Naive thymus-derived CD4-positive, alpha-beta T cell (primary cell): ENCODE results near the gene EPRS1. TPM values are rescaled to one million over a fixed set of nuclear protein-coding genes. Genes with fewer than 3 reads are reported as not detected.

ENCODE experiments used
- ATAC-seq: fragments of 150-1000 bp; cut with Tn5 transposase; 2 replicates; pipeline ENCODE4 v1.10.0; 2021; ENCODE audit warnings: mild to moderate bottlenecking, moderate library complexity
- CTCF ChIA-PET: fragments of 350-600 bp; sonication (Branson Sonifier 250); formaldehyde crosslinking; loops from one replicate; lab custom pipeline; 2021; ENCODE audit warnings: antibody characterized with exemption; lab: Charles Lee
- POLR2A ChIA-PET: fragments of 350-600 bp; sonication (Branson Sonifier 250); formaldehyde crosslinking; loops from one replicate; lab custom pipeline; 2021; ENCODE audit warnings: antibody characterized with exemption, inconsistent platforms; lab: Charles Lee
- DNase-seq, 9 donors: peaks; one replicate each; pipeline versions ENCODE4 v3.0.0 to v3.0.0-alpha.2; 2020 to 2022; ENCODE audit warnings: mixed read lengths in 1 of 9
- H3K27ac ChIP-seq: one replicate; pipeline ENCODE4 v1.7.0; 2013; ENCODE audit warnings: mild to moderate bottlenecking, low read depth, low read length, moderate library complexity
- H3K27me3 ChIP-seq, 2 donors: one replicate each; pipeline ENCODE4 v1.7.0; 2013; ENCODE audit warnings: low read length in 2 of 2, mild to moderate bottlenecking in 2 of 2, moderate library complexity in 2 of 2; ENCODE audit not compliant: control insufficient read depth in 2 of 2, insufficient read depth in 2 of 2
- H3K36me3 ChIP-seq, 3 experiments: 1 replicate in 2 of 3; 2 replicates in 1 of 3; pipeline ENCODE4 v1.7.0; 2013; ENCODE audit warnings: low read length in 3 of 3, mild to moderate bottlenecking in 3 of 3, moderate library complexity in 1 of 3; ENCODE audit not compliant: insufficient read depth in 3 of 3, control insufficient read depth in 2 of 3
- H3K4me1 ChIP-seq, 2 donors: one replicate each; pipeline ENCODE4 v1.7.0; 2013; ENCODE audit warnings: low read length in 2 of 2, mild to moderate bottlenecking in 2 of 2, moderate library complexity in 1 of 2; ENCODE audit not compliant: control insufficient read depth in 2 of 2, insufficient read depth in 2 of 2
- H3K4me3 ChIP-seq: 2 replicates; pipeline ENCODE4 v1.7.0; 2013; ENCODE audit warnings: mild to moderate bottlenecking, low read length
- H3K9me3 ChIP-seq, 3 experiments: 1 replicate in 2 of 3; 2 replicates in 1 of 3; pipeline ENCODE4 v1.7.0; 2013; ENCODE audit warnings: low read length in 3 of 3; ENCODE audit not compliant: control insufficient read depth in 2 of 3
- H3K27ac Mint-ChIP-seq, 9 donors: one replicate each; pipeline ENCODE4 v1.8.0; 2020 to 2022; ENCODE audit warnings: mixed read lengths in 9 of 9, mild to moderate bottlenecking in 8 of 9, moderate library complexity in 5 of 9, inconsistent platforms in 2 of 9
- H3K27me3 Mint-ChIP-seq, 5 donors: one replicate each; pipeline ENCODE4 v1.8.0; 2021 to 2022; ENCODE audit warnings: mixed read lengths in 5 of 5, mild to moderate bottlenecking in 1 of 5
- H3K36me3 Mint-ChIP-seq, 5 donors: one replicate each; pipeline ENCODE4 v1.8.0; 2020 to 2022; ENCODE audit warnings: mixed read lengths in 5 of 5, mild to moderate bottlenecking in 3 of 5, inconsistent platforms in 1 of 5
- H3K4me1 Mint-ChIP-seq, 7 donors: one replicate each; pipeline ENCODE4 v1.8.0; 2020 to 2022; ENCODE audit warnings: mixed read lengths in 7 of 7, mild to moderate bottlenecking in 3 of 7, inconsistent platforms in 1 of 7
- H3K4me3 Mint-ChIP-seq, 10 donors: one replicate each; pipeline ENCODE4 v1.8.0; 2020 to 2022; ENCODE audit warnings: mild to moderate bottlenecking in 10 of 10, mixed read lengths in 10 of 10, moderate library complexity in 6 of 10, inconsistent platforms in 2 of 10
- H3K9me3 Mint-ChIP-seq, 11 donors: one replicate each; pipeline ENCODE4 v1.8.0; 2020 to 2022; ENCODE audit warnings: mixed read lengths in 11 of 11, mild to moderate bottlenecking in 4 of 11, inconsistent platforms in 1 of 11, moderate library complexity in 1 of 11
- intact Hi-C, 2 donors: fragments of 100-400 bp; cut with micrococcal nuclease; formaldehyde crosslinking; loops; one replicate each; pipeline ENCODE4 v1.15.1; 2023
- polyA plus RNA-seq, 2 donors: library from polyadenylated mRNA; unstranded; fragments of 300-500 nt; fragmentation: Illumina TruSeq; gene quantifications; one replicate each; pipeline ENCODE4 v1.2.3, GENCODE V29; 2021
- total RNA-seq, 6 experiments: library from RNA in 5 of 6; stranded (reverse) in 5 of 6; gene quantifications; 1 replicate in 5 of 6; 2 replicates in 1 of 6; pipeline ENCODE4 v1.2.3 and lab custom pipeline; 2021 to 2026

The EPRS1 gene
- 100 to 1,000 TPM in 1 of 5 experiments, 10 to 100 TPM in 4; 39.2 to 130 (median 93.6) TPM for total RNA-seq
- 10 to 100 TPM; 46.0 to 47.1 TPM for polyA plus RNA-seq
- 141 reads per million, percentile 89 among the genes with 10 or more reads in this experiment for total RNA-seq (lab: John Stamatoyannopoulos, UW)

DNA sequence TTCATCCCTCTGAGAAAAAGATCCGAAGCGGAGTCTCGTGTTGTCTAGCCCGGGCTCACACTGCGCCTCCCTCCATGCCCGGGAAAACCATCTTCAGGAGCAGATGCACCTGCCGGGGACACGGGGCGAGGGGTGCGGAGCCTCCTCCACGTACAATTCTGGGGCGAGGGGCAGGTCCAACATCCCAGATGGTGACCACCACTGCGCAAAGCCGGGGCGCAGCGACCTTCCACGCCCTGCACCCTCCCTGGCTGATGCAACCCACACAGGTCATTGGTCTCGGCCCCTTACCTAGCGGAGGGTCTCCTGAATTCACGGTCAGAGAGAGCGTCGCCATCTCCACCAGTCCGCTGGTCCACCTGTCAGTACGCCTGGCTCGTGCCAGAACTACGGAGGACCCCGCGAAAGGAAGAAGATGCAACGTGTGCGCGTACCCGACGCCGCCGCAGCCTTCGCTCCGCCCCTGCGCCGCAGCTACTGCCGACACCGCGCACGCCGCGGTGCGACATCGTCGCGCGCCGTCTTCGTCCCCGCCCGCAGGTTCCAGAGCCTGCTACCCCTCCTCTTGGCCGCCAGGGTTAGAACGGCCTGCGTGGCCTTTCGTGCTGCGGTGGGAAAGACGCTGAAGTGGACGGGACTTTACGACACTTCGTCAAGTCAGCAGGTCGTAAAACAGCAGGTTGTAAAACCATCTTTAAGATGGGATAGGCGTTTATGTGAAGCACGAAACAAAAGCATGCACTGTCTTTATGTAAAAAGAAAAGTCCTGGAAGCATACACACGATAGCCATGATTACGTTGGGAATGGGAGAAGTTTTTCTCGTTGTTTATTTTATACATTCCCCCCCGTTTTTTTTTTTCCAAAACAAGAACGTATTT, at the start of gene EPRS1:
Gene EPRS1, minus strand, starts transcription at position 454 of the 879 bp plus-strand sequence. Its CDS starts 117 bp downstream, at position 337.
- DNase-seq (peak; percentile 83 to 97 (median 95)), ATAC-seq (peak; percentile 99)
- Mint-ChIP-seq H3K27me3 (peaks cover 0 to 3% (median 0%) of the 10 kb centered on the region in 5 donors), H3K36me3 (peaks cover 0 to 5% (median 0%) of the 10 kb centered on the region in 5 donors), H3K9me3 (peaks cover 0 to 7% (median 0%) of the 10 kb centered on the region in 11 donors), H3K4me1 (peaks cover 8 to 48% (median 34%) of the 10 kb centered on the region in 7 donors), H3K27ac (peak within 1 kb of the TSS; percentile 80 to 99 (median 94)), H3K4me3 (peak within 1 kb of the TSS; percentile 88 to 99 (median 93))
- CTCF ChIA-PET = interaction anchor here (1.1 kb wide), 1 partner anchor 44 kb away, joined by 4 read pairs; the partner anchor contains the start of gene BPNT1
- Histone ChIP-seq H3K9me3 (no peaks in the 10 kb centered on the region), H3K36me3 (peaks cover 0 to 5% (median 0%) of the 10 kb centered on the region in 3 experiments), H3K27ac (peak within 1 kb of the TSS; percentile 86), H3K4me1 (peaks cover 0 to 23% of the 10 kb centered on the region in 2 donors), H3K27me3 (no peaks in the 10 kb centered on the region), H3K4me3 (peak within 1 kb of the TSS; percentile 92)
- POLR2A ChIA-PET = interaction anchor here (0.7 to 1.0 kb wide), 3 partner anchors 43 to 140 kb away, joined by 4 to 5 read pairs (median 4); partner anchors contain the start of gene BPNT1
- intact Hi-C loops = loop anchor here (1.0 to 10.0 kb wide), 9 partner anchors 30 to 1761 kb away; partner anchors contain the start of genes BPNT1 (in 2 of the 2), IARS2 (in 2 of the 2), RAB3GAP2 (in 2 of the 2) and C1orf115 (in 1 of the 2)

- peaks cover 0 to 14% (median under 1%) of the 10 kb centered on the region in 3 experiments for H3K36me3 ChIP-seq
These were observed 48.0 kb upstream of the EPRS1 start, which contains the start of gene IARS2 for GRCh38 chr1:220094016-220094911. Gene IARS2, plus strand, starts transcription at chr1:220094132. Its CDS starts 85 bp downstream, at chr1:220094217.

GRCh38 chr1:220093361-220094015, 47.2 kb upstream of the EPRS1 start:
- H3K4me1 ChIP-seq = peaks cover 14 to 23% of the 10 kb centered on the region in 2 donors
- Mint-ChIP-seq H3K27me3 (peaks cover 0 to 2% (median 0%) of the 10 kb centered on the region in 5 donors), H3K9me3 (no peaks in the 10 kb centered on the region), H3K4me1 (peaks cover 15 to 56% (median 44%) of the 10 kb centered on the region in 7 donors), H3K4me3 (peak overlapping the region in 9 of 10 donors; percentile 26 to 78 (median 68)), H3K27ac (peak overlapping the region in 8 of 9 donors; percentile 21 to 88 (median 74)), H3K36me3 (peaks cover 0 to 15% (median 10%) of the 10 kb centered on the region in 5 donors)
- H3K36me3 ChIP-seq = peaks cover 0 to 14% (median 0%) of the 10 kb centered on the region in 3 experiments
- intact Hi-C loops = loop anchor here (1.0 kb wide), 3 partner anchors 8 to 179 kb away; partner anchors contain the start of genes EPRS1 (in 2 of the 2) and RAB3GAP2 (in 2 of the 2)
- POLR2A ChIA-PET = interaction anchor here (0.5 to 1.8 kb wide), 5 partner anchors 8 to 68 kb away, joined by 3 to 7 read pairs (median 4); no protein-coding TSS in a partner anchor
- ATAC-seq (no peak), DNase-seq (no peak)
- peak overlapping the region; percentile 32 for H3K4me3 ChIP-seq
- no peaks in the 10 kb centered on the region for H3K9me3 ChIP-seq
- no peaks in the 10 kb centered on the region for H3K27me3 ChIP-seq
- CTCF ChIA-PET = interaction anchor here (0.6 kb wide), 1 partner anchor 44 kb away, joined by 4 read pairs; no protein-coding TSS in a partner anchor
- H3K27ac ChIP-seq = peak overlapping the region; percentile 59

More at GRCh38 chr1:220094016-220094911, 48.0 kb upstream of the EPRS1 start, which contains the start of gene IARS2:
- peaks cover 16 to 53% (median 42%) of the 10 kb centered on the region in 7 donors for H3K4me1 Mint-ChIP-seq
- intact Hi-C loops = loop anchor here (1.0 kb wide), 3 partner anchors 9 to 178 kb away; partner anchors contain the start of genes EPRS1 (in 2 of the 2) and RAB3GAP2 (in 2 of the 2)
- no peaks in the 10 kb centered on the region for H3K27me3 ChIP-seq
- POLR2A ChIA-PET = interaction anchor here (0.9 to 1.8 kb wide), 4 partner anchors 9 to 46 kb away, joined by 4 to 7 read pairs (median 4); no protein-coding TSS in a partner anchor
- H3K27ac ChIP-seq = peak within 1 kb of the TSS; percentile 82
- DNase-seq (peak; percentile 84 to 93 (median 90)), ATAC-seq (peak; percentile 89)
- no peaks in the 10 kb centered on the region for H3K9me3 ChIP-seq
- H3K4me1 ChIP-seq = peaks cover 9 to 23% of the 10 kb centered on the region in 2 donors
- peak within 1 kb of the TSS; percentile 97 for H3K4me3 ChIP-seq
- peak within 1 kb of the TSS; percentile 58 to 87 (median 76) for H3K4me3 Mint-ChIP-seq
- peaks cover 0 to 2% (median 0%) of the 10 kb centered on the region in 5 donors for H3K27me3 Mint-ChIP-seq
- CTCF ChIA-PET = interaction anchor here (0.6 kb wide), 1 partner anchor 45 kb away, joined by 4 read pairs; no protein-coding TSS in a partner anchor
- H3K9me3 Mint-ChIP-seq = no peaks in the 10 kb centered on the region
- H3K27ac Mint-ChIP-seq = peak within 1 kb of the TSS; percentile 21 to 88 (median 68)
- H3K36me3 Mint-ChIP-seq = peaks cover 0 to 15% (median 11%) of the 10 kb centered on the region in 5 donors

DNA sequence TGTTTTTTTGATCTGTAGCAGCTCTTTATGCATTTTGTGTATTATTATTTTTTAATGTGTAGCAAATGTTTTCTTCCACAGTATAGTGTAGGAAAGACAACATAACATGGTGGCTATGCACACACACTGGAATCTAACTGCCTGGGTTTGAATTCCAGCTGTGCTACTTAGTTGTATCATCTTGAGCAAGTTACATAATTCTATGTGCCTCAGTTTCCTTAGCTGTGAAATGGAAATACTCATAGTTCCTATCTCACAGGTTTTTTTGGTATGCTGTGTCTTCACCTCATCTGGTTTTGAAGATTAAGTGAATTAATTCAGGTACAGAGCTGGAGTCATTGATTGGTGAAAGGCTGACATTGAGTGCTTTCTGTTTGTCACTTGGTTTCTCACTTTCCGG, 46.4 kb upstream of the EPRS1 start:
- Histone ChIP-seq H3K27me3 (no peaks in the 10 kb centered on the region), H3K9me3 (no peaks in the 10 kb centered on the region), H3K27ac (peak overlapping the region; percentile 59), H3K4me1 (peaks cover 14 to 23% of the 10 kb centered on the region in 2 donors), H3K4me3 (no peak overlapping the region), H3K36me3 (peaks cover 0 to 9% (median 0%) of the 10 kb centered on the region in 3 experiments)
- intact Hi-C loops = no loop called here
- ChIA-PET CTCF (no interaction called here), POLR2A (interaction anchor here (0.5 to 1.3 kb wide), 2 partner anchors 44 to 45 kb away, joined by 3 to 4 read pairs; no protein-coding TSS in a partner anchor)
- Mint-ChIP-seq H3K9me3 (no peaks in the 10 kb centered on the region), H3K4me3 (peak overlapping the region in 6 of 10 donors; percentile 12 to 78 (median 63)), H3K4me1 (peaks cover 10 to 53% (median 39%) of the 10 kb centered on the region in 7 donors), H3K36me3 (peaks cover 0 to 11% (median 5%) of the 10 kb centered on the region in 5 donors), H3K27me3 (peaks cover 0 to 2% (median 0%) of the 10 kb centered on the region in 5 donors), H3K27ac (peak overlapping the region in 4 of 9 donors; percentile 14 to 85 (median 74))
- DNase-seq = no peak
- no peak for ATAC-seq
